Activated CD8-positive, alpha-beta T cell treated with anti-CD3 and anti-CD28 coated beads for 36 hours (primary cell): ENCODE results near the gene SBK2. TPM values are rescaled to one million over a fixed set of nuclear protein-coding genes. Genes with fewer than 3 reads are reported as not detected.
A peak's percentile ranks its signal among the peaks of the same experiment; 100 is the strongest.

Experiments used
- ATAC-seq: fragments of 200-7000 bp; cut with Tn5 transposase; one replicate; pipeline ENCODE4 v1.10.0; 2021; ENCODE audit warnings: mild to moderate bottlenecking, moderate library complexity
- CTCF ChIA-PET: fragments of 350-600 bp; sonication (Branson Sonifier 250); formaldehyde crosslinking; loops from one replicate; lab custom pipeline; 2021; ENCODE audit warnings: antibody characterized with exemption; lab: Charles Lee
- POLR2A ChIA-PET: fragments of 350-600 bp; sonication (Branson Sonifier 250); formaldehyde crosslinking; loops from one replicate; lab custom pipeline; 2021; ENCODE audit warnings: antibody characterized with exemption; lab: Charles Lee
- DNase-seq: peaks from one replicate; pipeline ENCODE4 v3.0.0-alpha.2; 2020
- H3K27ac Mint-ChIP-seq: one replicate; pipeline ENCODE4 v1.8.0; 2021; ENCODE audit warnings: mild to moderate bottlenecking, mixed read lengths
- H3K27me3 Mint-ChIP-seq: one replicate; pipeline ENCODE4 v1.8.0; 2021; ENCODE audit warnings: mixed read lengths
- H3K36me3 Mint-ChIP-seq: one replicate; pipeline ENCODE4 v1.8.0; 2021; ENCODE audit warnings: low read depth, mixed read lengths
- H3K4me1 Mint-ChIP-seq: one replicate; pipeline ENCODE4 v1.8.0; 2021; ENCODE audit warnings: low read depth, mixed read lengths
- H3K4me3 Mint-ChIP-seq: one replicate; pipeline ENCODE4 v1.8.0; 2021; ENCODE audit warnings: mild to moderate bottlenecking, moderate library complexity, mixed read lengths
- H3K9me3 Mint-ChIP-seq: one replicate; pipeline ENCODE4 v1.8.0; 2021; ENCODE audit warnings: mixed read lengths
- intact Hi-C: fragments of 100-400 bp; cut with micrococcal nuclease; formaldehyde crosslinking; loops from one replicate; pipeline ENCODE4 v1.10.0; 2022
- total RNA-seq, 2 experiments: library from RNA; stranded (reverse); gene quantifications; one replicate each; pipeline ENCODE4 v1.2.3, GENCODE V29; 2021
- TF ChIP-seq, protein P1 (sequence below): fragments of 200-600 bp; IDR thresholded peaks from one replicate; pipeline ENCODE4 v1.8.0; 2022; ENCODE audit warnings: antibody characterized with exemption, mild to moderate bottlenecking

SBK2 gene
- total RNA-seq, 2 experiments from 2014 or later: not detected

DNA sequence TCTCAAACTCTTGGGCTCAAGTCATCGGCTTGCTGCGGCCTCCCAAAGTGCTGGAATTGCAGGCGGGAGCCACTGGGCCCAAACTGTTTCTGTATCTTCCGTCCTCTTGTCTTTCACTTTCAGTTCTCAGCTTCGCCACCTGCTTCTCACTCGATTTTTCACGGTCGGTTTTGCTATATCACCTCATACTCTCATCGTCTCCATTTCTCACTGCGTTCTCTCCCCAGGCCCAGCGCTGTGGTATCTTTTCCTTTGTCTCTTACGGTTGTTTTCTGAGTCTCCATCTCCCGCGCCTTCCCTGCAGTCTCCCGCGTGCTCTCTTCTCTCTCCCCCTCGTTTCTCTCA, 33.8 kb downstream of the SBK2 start:
- Mint-ChIP-seq H3K36me3 (peaks cover 2% of the 10 kb centered on the region), H3K27ac (peak overlapping the region; percentile 78), H3K9me3 (peaks cover 3% of the 10 kb centered on the region), H3K4me3 (peak overlapping the region; percentile 70), H3K27me3 (peaks cover 3% of the 10 kb centered on the region), H3K4me1 (peaks cover 23% of the 10 kb centered on the region)
- CTCF ChIA-PET: interaction anchor here (0.7 to 3.1 kb wide), 26 partner anchors 9 to 622 kb away, joined by 3 to 77 read pairs (median 7); partner anchors contain the start of genes C19orf85, FIZ1, ISOC2 and NAT14
- TF ChIP-seq, protein P1, sequence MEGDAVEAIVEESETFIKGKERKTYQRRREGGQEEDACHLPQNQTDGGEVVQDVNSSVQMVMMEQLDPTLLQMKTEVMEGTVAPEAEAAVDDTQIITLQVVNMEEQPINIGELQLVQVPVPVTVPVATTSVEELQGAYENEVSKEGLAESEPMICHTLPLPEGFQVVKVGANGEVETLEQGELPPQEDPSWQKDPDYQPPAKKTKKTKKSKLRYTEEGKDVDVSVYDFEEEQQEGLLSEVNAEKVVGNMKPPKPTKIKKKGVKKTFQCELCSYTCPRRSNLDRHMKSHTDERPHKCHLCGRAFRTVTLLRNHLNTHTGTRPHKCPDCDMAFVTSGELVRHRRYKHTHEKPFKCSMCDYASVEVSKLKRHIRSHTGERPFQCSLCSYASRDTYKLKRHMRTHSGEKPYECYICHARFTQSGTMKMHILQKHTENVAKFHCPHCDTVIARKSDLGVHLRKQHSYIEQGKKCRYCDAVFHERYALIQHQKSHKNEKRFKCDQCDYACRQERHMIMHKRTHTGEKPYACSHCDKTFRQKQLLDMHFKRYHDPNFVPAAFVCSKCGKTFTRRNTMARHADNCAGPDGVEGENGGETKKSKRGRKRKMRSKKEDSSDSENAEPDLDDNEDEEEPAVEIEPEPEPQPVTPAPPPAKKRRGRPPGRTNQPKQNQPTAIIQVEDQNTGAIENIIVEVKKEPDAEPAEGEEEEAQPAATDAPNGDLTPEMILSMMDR: no peak
- intact Hi-C loops: loop anchor here (5.0 kb wide), 1 partner anchor 36 kb away; no protein-coding TSS in a partner anchor
- ATAC-seq: no peak
- no peak for DNase-seq
- POLR2A ChIA-PET: interaction anchor here (0.7 to 1.4 kb wide), 3 partner anchors 17 to 134 kb away, joined by 3 to 4 read pairs (median 3); no protein-coding TSS in a partner anchor

DNA sequence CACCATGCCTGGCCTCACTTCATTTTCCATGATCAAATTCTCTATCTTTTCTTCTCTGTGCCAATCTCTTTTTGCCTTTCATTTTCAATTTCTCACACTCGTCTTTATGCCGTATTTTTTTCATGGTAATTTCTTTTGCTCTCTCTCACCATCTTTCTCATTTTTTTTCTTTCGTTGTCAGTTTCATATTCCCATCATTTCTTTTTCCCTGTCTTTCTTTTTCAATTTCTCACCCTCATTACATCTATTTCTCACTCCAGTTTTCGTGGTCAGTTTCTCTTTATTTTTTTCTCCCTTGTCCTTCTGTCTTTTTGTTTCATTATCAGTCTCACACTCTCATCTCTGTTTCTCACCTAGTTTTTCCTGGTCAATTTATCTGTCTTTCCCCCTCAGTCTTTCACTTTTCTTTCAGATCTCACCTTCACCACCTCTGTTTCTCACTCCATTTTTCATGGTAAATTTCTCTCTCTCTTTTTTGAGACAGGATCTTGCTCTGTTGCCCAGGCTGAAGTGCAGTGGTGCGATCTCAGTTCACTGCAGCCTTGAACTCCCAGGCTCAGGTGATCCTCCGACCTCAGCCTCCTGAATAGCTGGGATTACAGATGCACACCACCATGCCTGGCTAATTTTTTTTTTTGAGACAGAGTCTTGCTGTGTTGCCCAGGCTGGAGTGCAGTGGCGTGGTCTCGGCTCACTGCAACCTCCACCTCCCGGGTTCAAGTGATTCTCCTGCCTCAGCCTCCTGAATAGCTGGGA, 34.6 kb downstream of the SBK2 start:
- POLR2A ChIA-PET: interaction anchor here (1.2 kb wide), 1 partner anchor 39 kb away, joined by 3 read pairs; no protein-coding TSS in a partner anchor
- ATAC-seq (no peak), DNase-seq (no peak)
- Mint-ChIP-seq H3K36me3 (peaks cover 2% of the 10 kb centered on the region), H3K4me3 (peak overlapping the region; percentile 2), H3K27me3 (no peaks in the 10 kb centered on the region), H3K4me1 (peaks cover 23% of the 10 kb centered on the region), H3K27ac (no peak overlapping the region), H3K9me3 (peaks cover 3% of the 10 kb centered on the region)
- intact Hi-C loops: loop anchor here (5.0 kb wide), 1 partner anchor 35 kb away; no protein-coding TSS in a partner anchor
- CTCF ChIA-PET: interaction anchor here (1.1 to 3.1 kb wide), 5 partner anchors 8 to 414 kb away, joined by 3 to 77 read pairs (median 17); no protein-coding TSS in a partner anchor
- TF ChIP-seq, protein P1: no peak

DNA sequence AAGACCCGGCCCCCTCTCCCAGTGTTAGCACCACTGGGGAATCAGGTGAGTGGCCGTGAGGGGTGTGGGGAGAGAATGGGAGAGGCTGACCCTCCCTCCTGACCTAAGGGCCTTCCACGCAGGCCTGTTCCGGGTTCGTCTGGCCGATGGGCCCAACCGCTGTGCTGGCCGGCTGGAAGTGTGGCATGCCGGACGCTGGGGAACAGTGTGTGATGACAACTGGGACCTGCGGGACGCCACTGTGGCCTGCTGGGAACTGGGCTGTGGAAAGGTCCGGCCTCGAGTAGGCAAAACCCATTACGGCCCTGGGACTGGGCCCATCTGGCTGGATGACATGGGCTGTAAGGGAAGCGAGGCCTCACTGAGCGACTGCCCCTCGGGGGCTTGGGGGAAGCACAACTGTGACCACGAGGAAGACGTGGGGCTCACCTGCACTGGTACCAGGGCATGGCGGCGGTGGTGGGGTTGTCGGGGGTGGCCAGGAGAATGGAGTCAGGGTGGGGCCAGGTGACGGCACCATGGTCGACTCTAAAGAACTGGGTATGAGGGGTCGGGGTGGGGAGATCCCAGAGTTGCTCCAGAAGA, 36.5 kb downstream of the SBK2 start:
- Mint-ChIP-seq H3K4me3 (no peak overlapping the region), H3K27ac (no peak overlapping the region), H3K36me3 (peaks cover 2% of the 10 kb centered on the region), H3K4me1 (peaks cover 23% of the 10 kb centered on the region), H3K9me3 (peaks cover 3% of the 10 kb centered on the region), H3K27me3 (no peaks in the 10 kb centered on the region)
- ChIA-PET CTCF (interaction anchor here (1.2 to 1.3 kb wide), 2 partner anchors 33 to 131 kb away, joined by 5 to 11 read pairs; no protein-coding TSS in a partner anchor), POLR2A (interaction anchor here (1.1 kb wide), 1 partner anchor 14 kb away, joined by 3 read pairs; no protein-coding TSS in a partner anchor)
- ATAC-seq (no peak), DNase-seq (no peak)
- intact Hi-C loops: loop anchor here (5.0 kb wide), 1 partner anchor 33 kb away; no protein-coding TSS in a partner anchor
- TF ChIP-seq, protein P1: no peak

DNA sequence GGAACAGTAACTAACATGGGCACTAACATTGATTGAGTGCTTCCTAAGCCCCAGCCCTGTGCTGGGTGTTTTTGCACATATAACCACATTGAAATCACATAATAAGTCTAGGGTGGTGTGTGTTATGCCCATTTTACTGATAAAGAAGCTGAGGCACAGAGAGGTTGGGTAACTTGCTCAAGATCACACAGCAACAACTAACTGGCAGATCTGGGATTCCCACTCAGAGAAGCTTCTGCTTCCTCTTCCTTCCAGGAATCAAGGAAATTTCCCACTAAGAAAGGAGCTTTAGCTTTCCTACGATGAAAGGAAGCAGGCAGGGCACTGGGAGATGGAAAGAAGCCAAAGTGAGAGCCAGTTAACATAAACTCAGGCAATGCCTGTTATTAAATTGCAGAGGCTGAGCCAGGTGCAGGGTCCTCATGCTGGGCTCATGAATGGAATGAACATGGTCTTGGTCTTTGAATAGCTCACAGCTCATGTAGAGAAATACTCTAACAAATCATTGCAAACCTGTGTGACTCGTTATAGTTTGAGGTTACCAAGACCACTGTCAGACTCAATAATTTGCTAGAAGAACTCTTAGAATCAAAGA, 38.6 kb downstream of the SBK2 start:
- H3K27me3 Mint-ChIP-seq: no peaks in the 10 kb centered on the region
- ATAC-seq (no peak), DNase-seq (no peak)
- ChIA-PET CTCF (interaction anchor here (0.8 to 1.5 kb wide), 3 partner anchors 12 to 133 kb away, joined by 3 to 6 read pairs (median 5); no protein-coding TSS in a partner anchor), POLR2A (interaction anchor here (0.6 to 1.2 kb wide), 2 partner anchors 13 to 644 kb away, joined by 3 read pairs; no protein-coding TSS in a partner anchor)
- TF ChIP-seq, protein P1: no peak
- peaks cover 2% of the 10 kb centered on the region for H3K36me3 Mint-ChIP-seq
- H3K4me1 Mint-ChIP-seq: peaks cover 17% of the 10 kb centered on the region
- no peak overlapping the region for H3K4me3 Mint-ChIP-seq
- no peak overlapping the region for H3K27ac Mint-ChIP-seq
- intact Hi-C loops: no loop called here
- peaks cover 3% of the 10 kb centered on the region for H3K9me3 Mint-ChIP-seq
